Lung (tissue), 12 donors: ENCODE results near the gene ZDHHC20. TPM values are rescaled to one million over a fixed set of nuclear protein-coding genes. Genes with fewer than 3 reads are reported as not detected.
A peak's percentile ranks its signal among the peaks of the same experiment; 100 is the strongest.

Source experiments
- ATAC-seq: fragments of 200-7000 bp; cut with Tn5 transposase; one replicate; pipeline ENCODE4 v1.9.1; 2020; ENCODE audit warnings: moderate number of reproducible peaks; ENCODE audit not compliant: insufficient read depth, low FRiP score
- DNase-seq, 3 donors: peaks; one replicate each; pipeline ENCODE4 v3.0.0-alpha.2; 2013 to 2017
- H3K27ac ChIP-seq, 2 donors: one replicate each; pipeline ENCODE4 v1.5.1; 2013; ENCODE audit warnings: mild to moderate bottlenecking in 2 of 2, moderate library complexity in 2 of 2, control low read depth in 1 of 2, inconsistent platforms in 1 of 2, low read depth in 1 of 2, low read length in 1 of 2
- H3K27me3 ChIP-seq, 3 donors: one replicate each; pipeline ENCODE4 v1.5.1; 2013; ENCODE audit warnings: low read length in 2 of 3; ENCODE audit not compliant: control insufficient read depth in 3 of 3, insufficient read depth in 3 of 3
- H3K36me3 ChIP-seq, 4 donors: one replicate each; pipeline ENCODE4 v1.5.1; 2013; ENCODE audit warnings: low read length in 4 of 4, mild to moderate bottlenecking in 1 of 4, moderate library complexity in 1 of 4; ENCODE audit not compliant: control insufficient read depth in 4 of 4, insufficient read depth in 4 of 4
- H3K4me1 ChIP-seq, 5 donors: one replicate each; pipeline ENCODE4 v1.5.1; 2013; ENCODE audit warnings: low read length in 5 of 5, mild to moderate bottlenecking in 2 of 5, moderate library complexity in 1 of 5; ENCODE audit not compliant: control insufficient read depth in 5 of 5, insufficient read depth in 5 of 5
- H3K4me3 ChIP-seq: one replicate; pipeline ENCODE4 v1.5.1; 2013; ENCODE audit warnings: mild to moderate bottlenecking, control low read depth, moderate library complexity
- H3K9ac ChIP-seq, 2 donors: one replicate each; pipeline ENCODE4 v1.5.1; 2013; ENCODE audit warnings: low read length in 2 of 2, control low read depth in 1 of 2; ENCODE audit not compliant: insufficient read depth in 1 of 2
- H3K9me3 ChIP-seq, 4 donors: one replicate each; pipeline ENCODE4 v1.5.1; 2013; ENCODE audit warnings: low read length in 3 of 4, mild to moderate bottlenecking in 1 of 4, moderate library complexity in 1 of 4; ENCODE audit not compliant: control insufficient read depth in 4 of 4, insufficient read depth in 3 of 4
- WGBS, 2 donors: extraction: QIAGEN DNeasy Blood & Tissue Kit; methylation state at CpG; one replicate each; pipeline ENCODE4 v1.1.7; 2013; 5-methylcytosine and 5-hydroxymethylcytosine counted together
- polyA plus RNA-seq, 2 donors: library from polyadenylated mRNA; stranded (reverse); fragments of 200-250 nt; gene quantifications; one replicate each; pipeline ENCODE4 v1.2.1, GENCODE V29; 2013
- total RNA-seq, 2 donors: library from RNA; depleted of rRNA in 1 of 2; stranded (reverse); fragments of >200 nt in 1 of 2; gene quantifications; one replicate each; pipeline ENCODE4 v1.2.1, GENCODE V29; 2014 to 2021
- TF ChIP-seq, protein P1 (sequence below): IDR thresholded peaks from 2 replicates; pipeline ENCODE4 v1.5.1; 2012; ENCODE audit warnings: mild to moderate bottlenecking; ENCODE audit errors: control extremely low read depth, extremely low read depth
- donor health status: control.
- donor health status: control.
- donor health status: Bipolar disorder and iron deficiency.
- donor health status: healthy.
- donor health status: DM: yes; HTN: yes; CAD: no.

The ZDHHC20 gene
- total and polyA plus RNA-seq, 4 donors, result 22.8 to 153 (median 47.0) TPM

DNA sequence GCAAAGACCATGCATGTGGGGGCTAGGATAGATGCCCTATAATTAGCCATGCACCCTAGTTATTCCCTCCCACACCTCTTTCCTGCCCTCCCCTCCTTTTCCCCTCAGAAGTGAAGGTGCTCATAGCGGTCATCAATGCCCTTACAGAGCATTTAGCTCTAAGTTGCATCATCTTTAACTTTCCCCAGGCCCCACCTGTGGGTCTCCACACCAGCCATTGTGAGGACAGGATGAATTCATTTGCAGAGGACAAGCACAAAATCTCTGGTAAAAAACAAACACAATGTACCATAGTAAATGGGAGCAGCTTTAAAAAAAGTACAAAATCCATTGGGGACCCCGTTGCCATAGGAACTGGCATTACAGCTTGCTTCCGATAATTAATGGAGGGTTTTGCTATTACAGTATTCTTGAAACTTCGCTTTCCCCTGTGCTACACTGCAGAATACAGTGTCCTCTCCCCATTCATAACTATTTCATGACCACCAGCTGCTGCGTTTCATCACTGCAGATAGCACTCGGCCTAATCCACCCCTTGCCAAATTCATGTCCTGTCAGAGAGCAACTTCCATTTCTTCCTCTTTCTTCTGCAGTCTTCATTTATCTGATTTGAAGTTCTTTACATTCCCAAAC is 110.5 kb downstream of the ZDHHC20 start:
- peak; percentile 35 to 75 (median 54) for DNase-seq
- H3K27me3 ChIP-seq, result no peaks in the 10 kb centered on the region
- TF ChIP-seq, protein P1, sequence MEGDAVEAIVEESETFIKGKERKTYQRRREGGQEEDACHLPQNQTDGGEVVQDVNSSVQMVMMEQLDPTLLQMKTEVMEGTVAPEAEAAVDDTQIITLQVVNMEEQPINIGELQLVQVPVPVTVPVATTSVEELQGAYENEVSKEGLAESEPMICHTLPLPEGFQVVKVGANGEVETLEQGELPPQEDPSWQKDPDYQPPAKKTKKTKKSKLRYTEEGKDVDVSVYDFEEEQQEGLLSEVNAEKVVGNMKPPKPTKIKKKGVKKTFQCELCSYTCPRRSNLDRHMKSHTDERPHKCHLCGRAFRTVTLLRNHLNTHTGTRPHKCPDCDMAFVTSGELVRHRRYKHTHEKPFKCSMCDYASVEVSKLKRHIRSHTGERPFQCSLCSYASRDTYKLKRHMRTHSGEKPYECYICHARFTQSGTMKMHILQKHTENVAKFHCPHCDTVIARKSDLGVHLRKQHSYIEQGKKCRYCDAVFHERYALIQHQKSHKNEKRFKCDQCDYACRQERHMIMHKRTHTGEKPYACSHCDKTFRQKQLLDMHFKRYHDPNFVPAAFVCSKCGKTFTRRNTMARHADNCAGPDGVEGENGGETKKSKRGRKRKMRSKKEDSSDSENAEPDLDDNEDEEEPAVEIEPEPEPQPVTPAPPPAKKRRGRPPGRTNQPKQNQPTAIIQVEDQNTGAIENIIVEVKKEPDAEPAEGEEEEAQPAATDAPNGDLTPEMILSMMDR, result no peak
- 40 to 72% methylated on average over 6 of the region's 6 CpGs for WGBS, 2 donors
- no peak overlapping the region for H3K4me3 ChIP-seq
- no peak overlapping the region for H3K9ac ChIP-seq
- H3K27ac ChIP-seq, result no peak overlapping the region
- H3K36me3 ChIP-seq, result no peaks in the 10 kb centered on the region
- no peak for ATAC-seq
- peaks cover 0 to 8% (median 0%) of the 10 kb centered on the region in 5 donors for H3K4me1 ChIP-seq
- no peaks in the 10 kb centered on the region for H3K9me3 ChIP-seq

DNA sequence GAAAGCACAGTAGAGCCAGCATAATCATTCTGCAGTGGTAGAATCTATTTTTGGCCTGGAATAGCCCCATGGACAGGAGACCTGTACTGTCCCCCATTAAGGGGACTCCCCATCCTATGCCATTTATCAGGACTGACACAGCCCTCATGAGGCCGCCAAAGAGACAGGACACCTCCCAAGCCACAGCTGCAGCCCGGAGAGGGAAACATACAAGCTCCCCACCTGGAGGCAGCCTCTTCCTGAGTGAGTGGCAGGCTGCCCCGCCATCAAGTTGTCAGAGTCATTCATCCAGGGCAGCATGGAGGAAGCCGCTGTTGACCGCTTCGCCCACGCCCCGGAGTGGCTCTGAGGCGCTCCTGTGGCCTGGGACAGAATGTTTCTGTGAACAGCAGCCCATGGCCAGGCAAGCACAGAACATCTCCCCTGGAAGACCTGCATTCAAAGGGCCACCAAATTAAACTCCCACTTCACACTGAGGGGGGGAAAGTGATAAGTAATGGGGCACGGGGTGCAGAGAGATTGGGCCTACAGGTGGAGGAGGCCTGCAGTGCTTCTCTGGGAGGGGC is 111.3 kb downstream of the ZDHHC20 start:
- no peaks in the 10 kb centered on the region for H3K27me3 ChIP-seq
- no peak overlapping the region for H3K4me3 ChIP-seq
- no peaks in the 10 kb centered on the region for H3K9me3 ChIP-seq
- ATAC-seq (no peak), DNase-seq (no peak)
- H3K9ac ChIP-seq, result no peak overlapping the region
- H3K36me3 ChIP-seq, result no peaks in the 10 kb centered on the region
- 87 to 89% methylated on average over 10 of the region's 10 CpGs for WGBS, 2 donors
- peaks cover 0 to 8% (median 0%) of the 10 kb centered on the region in 5 donors for H3K4me1 ChIP-seq
- TF ChIP-seq, protein P1, result no peak
- H3K27ac ChIP-seq, result no peak overlapping the region

DNA sequence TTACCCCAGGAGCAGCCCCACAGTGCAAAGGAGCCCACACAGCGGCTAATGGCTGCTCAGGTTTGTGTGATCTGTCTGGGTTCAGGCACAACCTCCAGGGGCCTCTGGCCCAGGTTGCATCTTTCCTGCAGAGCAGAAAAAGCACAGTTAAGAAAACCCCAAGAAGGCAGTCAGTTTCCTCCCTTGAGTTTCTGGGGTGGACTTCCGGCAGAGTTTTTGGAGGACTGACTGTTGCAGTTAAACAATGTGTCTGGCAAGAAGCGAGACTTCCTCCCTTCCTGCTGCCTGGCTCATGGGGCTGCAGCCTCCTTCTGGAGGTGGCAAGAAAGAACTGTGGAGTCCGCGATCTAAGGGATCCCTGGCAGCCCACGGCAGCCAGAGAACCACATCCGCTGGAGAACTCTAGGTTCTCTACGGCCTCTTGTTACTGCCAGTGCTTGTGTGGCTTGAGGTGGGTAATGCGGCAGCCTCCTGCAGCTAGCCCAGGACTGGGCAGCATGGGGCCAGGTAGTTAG is 114.4 kb downstream of the ZDHHC20 start:
- Histone ChIP-seq H3K36me3 (no peaks in the 10 kb centered on the region), H3K9ac (no peak overlapping the region), H3K4me3 (no peak overlapping the region), H3K9me3 (no peaks in the 10 kb centered on the region), H3K27ac (no peak overlapping the region), H3K27me3 (no peaks in the 10 kb centered on the region), H3K4me1 (peaks cover 0 to 6% (median 0%) of the 10 kb centered on the region in 5 donors)
- ATAC-seq (no peak), DNase-seq (peak in 1 of 3 donors; percentile 8)
- TF ChIP-seq, protein P1, result no peak
- WGBS, 2 donors, result 40 to 46% methylated on average over 9 of the region's 9 CpGs
